B cell (primary cell): ENCODE data around the gene EFHC2. TPM values are rescaled to one million over a fixed set of nuclear protein-coding genes. Genes with fewer than 3 reads are reported as not detected.

Source experiments
- ATAC-seq: fragments of 200-7000 bp; cut with Tn5 transposase; one replicate; pipeline ENCODE4 v1.10.0; 2021; ENCODE audit warnings: low read depth, mild to moderate bottlenecking, moderate number of reproducible peaks, moderate library complexity
- CTCF ChIA-PET: fragments of 350-600 bp; sonication (Branson Sonifier 250); formaldehyde crosslinking; loops from one replicate; lab custom pipeline; 2021; ENCODE audit warnings: antibody characterized with exemption, inconsistent platforms; lab: Charles Lee
- POLR2A ChIA-PET: fragments of 350-600 bp; sonication (Branson Sonifier 250); formaldehyde crosslinking; loops from one replicate; lab custom pipeline; 2021; ENCODE audit warnings: antibody characterized with exemption; lab: Charles Lee
- DNase-seq: peaks from one replicate; pipeline ENCODE4 v3.0.0; 2013
- H2AFZ ChIP-seq: 2 replicates; pipeline ENCODE4 v1.6.1; 2012; ENCODE audit warnings: mild to moderate bottlenecking, low read depth, low read length; ENCODE audit not compliant: insufficient read depth, poor library complexity, severe bottlenecking
- H3K27ac ChIP-seq, 2 donors: 1 replicate in 1 of 2; 2 replicates in 1 of 2; pipeline ENCODE4 v1.5.1; 2012 to 2013; ENCODE audit warnings: low read length in 2 of 2, mild to moderate bottlenecking in 2 of 2, moderate library complexity in 1 of 2
- H3K27me3 ChIP-seq, 4 experiments: fragments of 200-600 bp in 1 of 4; sonication (generic) in 1 of 4; replicated peaks in 1 of 4; 1 replicate in 2 of 4; 2 replicates in 2 of 4; pipeline versions ENCODE4 v1.6.1 to v1.7.0; 2013 to 2016; ENCODE audit warnings: low read length in 3 of 4, mild to moderate bottlenecking in 2 of 4, mixed read lengths in 1 of 4, moderate library complexity in 1 of 4; ENCODE audit not compliant: insufficient read depth in 4 of 4, control insufficient read depth in 3 of 4; ENCODE audit errors: control extremely low read depth in 1 of 4
- H3K36me3 ChIP-seq, 2 experiments: replicated peaks in 1 of 2; 1 replicate in 1 of 2; 2 replicates in 1 of 2; pipeline versions ENCODE4 v1.6.1 to v1.7.1; 2013; ENCODE audit warnings: low read length in 1 of 2; ENCODE audit not compliant: insufficient read depth in 2 of 2, control insufficient read depth in 1 of 2; ENCODE audit errors: control extremely low read depth in 1 of 2, extremely low read depth in 1 of 2
- H3K4me1 ChIP-seq, 2 donors: fragments of 200-600 bp in 1 of 2; sonication (generic) in 1 of 2; 1 replicate in 1 of 2; 2 replicates in 1 of 2; pipeline versions ENCODE4 v1.5.1 to v1.6.1; 2013 to 2017; ENCODE audit warnings: low read length in 2 of 2; ENCODE audit not compliant: control insufficient read depth in 2 of 2, insufficient read depth in 2 of 2
- H3K4me2 ChIP-seq: replicated peaks from 2 replicates; pipeline ENCODE3; 2012; ENCODE audit warnings: mild to moderate bottlenecking, low read depth, low read length; ENCODE audit not compliant: poor library complexity, severe bottlenecking
- H3K4me3 ChIP-seq, 5 experiments: fragments of 200-600 bp in 1 of 5; sonication (generic) in 1 of 5; 1 replicate in 3 of 5; 2 replicates in 2 of 5; pipeline versions ENCODE4 v1.5.1 to v1.7.0; 2011 to 2016; ENCODE audit warnings: low read length in 4 of 5, mild to moderate bottlenecking in 4 of 5, low read depth in 2 of 5, control low read depth in 1 of 5, moderate library complexity in 1 of 5; ENCODE audit not compliant: insufficient read depth in 1 of 5; ENCODE audit errors: control extremely low read depth in 1 of 5, extremely low read depth in 1 of 5
- H3K79me2 ChIP-seq: fragments of 200-600 bp; sonication (generic); one replicate; pipeline ENCODE4 v1.6.0; 2016; ENCODE audit warnings: low read length; ENCODE audit not compliant: control insufficient read depth, insufficient read depth
- H3K9ac ChIP-seq: fragments of 200-600 bp; sonication (generic); 2 replicates; pipeline ENCODE4 v1.6.1; 2017; ENCODE audit warnings: mild to moderate bottlenecking, low read length, moderate library complexity
- H3K9me3 ChIP-seq, 3 donors: one replicate each; pipeline versions ENCODE4 v1.6.1 to v1.7.1; 2013; ENCODE audit warnings: low read length in 2 of 3; ENCODE audit not compliant: control insufficient read depth in 2 of 3, insufficient read depth in 1 of 3; ENCODE audit errors: control extremely low read depth in 1 of 3
- H4K20me1 ChIP-seq: 2 replicates; pipeline ENCODE4 v1.6.0; 2012; ENCODE audit warnings: mild to moderate bottlenecking, low read length; ENCODE audit not compliant: insufficient read depth, control insufficient read depth, poor library complexity, severe bottlenecking
- H3K27ac Mint-ChIP-seq: one replicate; pipeline ENCODE4 v1.8.0; 2021; ENCODE audit warnings: mixed read lengths
- H3K27me3 Mint-ChIP-seq: one replicate; pipeline ENCODE4 v1.8.0; 2021; ENCODE audit warnings: mixed read lengths
- H3K4me1 Mint-ChIP-seq: one replicate; pipeline ENCODE4 v1.8.0; 2021; ENCODE audit warnings: mixed read lengths
- H3K4me3 Mint-ChIP-seq: one replicate; pipeline ENCODE4 v1.8.0; 2021; ENCODE audit warnings: mixed read lengths
- H3K9me3 Mint-ChIP-seq: one replicate; pipeline ENCODE4 v1.8.0; 2022; ENCODE audit warnings: mixed read lengths; ENCODE audit not compliant: insufficient read depth
- CTCF ChIP-seq: fragments of 200-600 bp; IDR thresholded peaks from one replicate; pipeline ENCODE4 v1.8.0; 2022; ENCODE audit warnings: antibody characterized with exemption, mild to moderate bottlenecking
- EZH2 ChIP-seq: IDR thresholded peaks from 2 replicates; pipeline ENCODE4 v1.6.1; 2012; ENCODE audit warnings: borderline replicate concordance, low read depth, mild to moderate bottlenecking, moderate library complexity, low read length; ENCODE audit not compliant: insufficient read depth, poor library complexity, severe bottlenecking
- WGBS: methylation state at CpG from one replicate; pipeline ENCODE4 v1.1.5; 2013; ENCODE audit warnings: missing lambda C conversion rate; ENCODE audit not compliant: insufficient coverage; 5-methylcytosine and 5-hydroxymethylcytosine counted together
- intact Hi-C: fragments of 100-400 bp; cut with micrococcal nuclease; formaldehyde crosslinking; loops from one replicate; pipeline ENCODE4 v1.10.0; 2022
- polyA plus RNA-seq: library from polyadenylated mRNA; depleted of rRNA; stranded (reverse); fragments of >200 nt; gene quantifications from 2 replicates; pipeline ENCODE4 v1.2.3, GENCODE V29; 2012
- total RNA-seq, 2 donors: library from RNA; stranded (reverse); fragments of 120-200 nt in 1 of 2; gene quantifications; 1 replicate in 1 of 2; 2 replicates in 1 of 2; pipeline versions ENCODE4 v1.2.3 to v1.2.4, GENCODE V29; 2013 to 2022

EFHC2 gene
- total and polyA plus RNA-seq, 2 donors (not counting 1 experiment from before 2014, with no cell fraction given) = 0.12 to 0.47 TPM

- Histone ChIP-seq H3K4me2 (no peak overlapping the region), H3K4me1 (no peaks in the 10 kb centered on the region), H3K27ac (no peak overlapping the region), H3K9ac (no peak overlapping the region), H3K79me2 (no peaks in the 10 kb centered on the region), H3K9me3 (no peaks in the 10 kb centered on the region), H3K4me3 (no peak overlapping the region), H4K20me1 (no peaks in the 10 kb centered on the region), H2AFZ (no peak overlapping the region), H3K36me3 (no peaks in the 10 kb centered on the region), H3K27me3 (no peaks in the 10 kb centered on the region)
- Mint-ChIP-seq H3K27ac (no peak overlapping the region), H3K9me3 (no peaks in the 10 kb centered on the region), H3K4me1 (no peaks in the 10 kb centered on the region), H3K4me3 (no peak overlapping the region), H3K27me3 (no peaks in the 10 kb centered on the region)
- TF ChIP-seq CTCF (no peak), EZH2 (no peak)
- CTCF ChIA-PET = no interaction called here
- no CpG with 5 or more reads among the region's 3 CpGs for WGBS
- intact Hi-C loops = no loop called here
- POLR2A ChIA-PET = no interaction called here
- no peak for DNase-seq
- no peak for ATAC-seq
Observed at GRCh38 chrX:44218465-44218864, 125.0 kb downstream of the EFHC2 start.

GRCh38 chrX:44216171-44216570, 127.3 kb downstream of the EFHC2 start:
- WGBS = no CpG with 5 or more reads among the region's 3 CpGs
- no peak for TF ChIP-seq EZH2
- TF ChIP-seq CTCF = no peak
- Mint-ChIP-seq H3K27me3 (no peaks in the 10 kb centered on the region), H3K4me3 (no peak overlapping the region), H3K4me1 (no peaks in the 10 kb centered on the region), H3K27ac (no peak overlapping the region), H3K9me3 (no peaks in the 10 kb centered on the region)
- ChIA-PET POLR2A (no interaction called here), CTCF (no interaction called here)
- H4K20me1 ChIP-seq = no peaks in the 10 kb centered on the region
- intact Hi-C loops = no loop called here
- ATAC-seq (no peak), DNase-seq (no peak)
- no peak overlapping the region for H3K9ac ChIP-seq
- H3K79me2 ChIP-seq = no peaks in the 10 kb centered on the region
- H3K4me1 ChIP-seq = no peaks in the 10 kb centered on the region
- no peak overlapping the region for H3K4me2 ChIP-seq
- H2AFZ ChIP-seq = no peak overlapping the region
- no peak overlapping the region for H3K4me3 ChIP-seq
- no peaks in the 10 kb centered on the region for H3K27me3 ChIP-seq
- H3K27ac ChIP-seq = no peak overlapping the region
- H3K9me3 ChIP-seq = no peaks in the 10 kb centered on the region
- H3K36me3 ChIP-seq = no peaks in the 10 kb centered on the region
